Upper lobe of left lung (tissue), 4 donors: ENCODE measurements around the gene MYO3B.

Source experiments
- EP300 ChIP-seq, 4 donors: sonication (generic); formaldehyde crosslinking; IDR thresholded peaks; one replicate each; pipeline ENCODE4 v1.5.1; 2017; ENCODE audit warnings: antibody characterized with exemption in 4 of 4, control low read depth in 2 of 4
- TF ChIP-seq, protein P1 (sequence below), 6 experiments: fragments of 450-650 bp in 4 of 6; fragments of 200-600 bp in 2 of 6; sonication (generic) in 2 of 6; IDR thresholded peaks; one replicate each; pipeline ENCODE4 v1.5.1; 2016 to 2019; ENCODE audit warnings: antibody characterized with exemption in 6 of 6

DNA sequence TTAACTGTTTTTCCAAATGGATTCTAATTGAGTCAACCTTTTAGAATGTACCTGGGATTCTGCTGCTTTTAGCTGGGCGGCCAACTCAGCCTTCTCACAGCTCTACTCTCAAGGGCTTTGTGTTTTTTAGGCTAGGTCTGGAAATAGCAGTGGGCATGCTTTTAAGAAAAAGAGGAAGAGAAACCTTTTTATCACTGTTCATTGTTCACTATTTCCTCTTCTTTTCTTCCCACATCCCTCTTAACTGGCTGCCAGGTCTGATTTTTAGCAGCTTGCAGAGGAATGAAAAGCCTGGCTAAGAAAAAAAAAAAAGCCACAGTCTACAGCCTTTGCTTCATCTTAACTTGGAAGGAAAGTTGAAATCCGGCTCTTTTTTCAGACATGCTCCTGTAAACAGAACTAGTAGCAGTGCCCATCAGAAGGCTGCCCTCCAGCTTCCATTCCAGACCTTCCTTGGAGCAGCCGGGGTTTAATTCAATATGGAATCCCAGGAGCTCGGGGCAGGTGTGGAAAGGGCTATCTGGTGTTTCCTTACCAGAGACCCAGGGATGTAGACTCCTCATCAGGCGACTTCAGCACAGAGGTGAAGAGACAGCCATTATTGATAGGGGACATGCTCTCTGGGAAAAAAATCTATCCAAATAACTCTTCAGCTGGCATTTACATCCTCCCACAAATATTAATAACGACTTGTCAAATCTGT lies 230.7 kb downstream of the MYO3B start:
- TF ChIP-seq, protein P1, sequence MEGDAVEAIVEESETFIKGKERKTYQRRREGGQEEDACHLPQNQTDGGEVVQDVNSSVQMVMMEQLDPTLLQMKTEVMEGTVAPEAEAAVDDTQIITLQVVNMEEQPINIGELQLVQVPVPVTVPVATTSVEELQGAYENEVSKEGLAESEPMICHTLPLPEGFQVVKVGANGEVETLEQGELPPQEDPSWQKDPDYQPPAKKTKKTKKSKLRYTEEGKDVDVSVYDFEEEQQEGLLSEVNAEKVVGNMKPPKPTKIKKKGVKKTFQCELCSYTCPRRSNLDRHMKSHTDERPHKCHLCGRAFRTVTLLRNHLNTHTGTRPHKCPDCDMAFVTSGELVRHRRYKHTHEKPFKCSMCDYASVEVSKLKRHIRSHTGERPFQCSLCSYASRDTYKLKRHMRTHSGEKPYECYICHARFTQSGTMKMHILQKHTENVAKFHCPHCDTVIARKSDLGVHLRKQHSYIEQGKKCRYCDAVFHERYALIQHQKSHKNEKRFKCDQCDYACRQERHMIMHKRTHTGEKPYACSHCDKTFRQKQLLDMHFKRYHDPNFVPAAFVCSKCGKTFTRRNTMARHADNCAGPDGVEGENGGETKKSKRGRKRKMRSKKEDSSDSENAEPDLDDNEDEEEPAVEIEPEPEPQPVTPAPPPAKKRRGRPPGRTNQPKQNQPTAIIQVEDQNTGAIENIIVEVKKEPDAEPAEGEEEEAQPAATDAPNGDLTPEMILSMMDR (IDR thresholded peaks at IDR 0.05): no peak
- TF ChIP-seq EP300 (IDR thresholded peaks at IDR 0.05): no peak
